ENCODE data around the gene PRR5.
"Not testable (repeated sequence)": the region's sequence is repeated elsewhere in the genome, so short reads cannot be mapped to it uniquely, and the experiment has no call there.

Gene PRR5

GRCh38 chr22:44701824-44702478, at the start of gene PRR5:
PRR5 (plus strand) TSS chr22:44702204; CDS start chr22:44702475, 271 bp downstream.
- peak; percentile 76 for DNase-seq

DNA sequence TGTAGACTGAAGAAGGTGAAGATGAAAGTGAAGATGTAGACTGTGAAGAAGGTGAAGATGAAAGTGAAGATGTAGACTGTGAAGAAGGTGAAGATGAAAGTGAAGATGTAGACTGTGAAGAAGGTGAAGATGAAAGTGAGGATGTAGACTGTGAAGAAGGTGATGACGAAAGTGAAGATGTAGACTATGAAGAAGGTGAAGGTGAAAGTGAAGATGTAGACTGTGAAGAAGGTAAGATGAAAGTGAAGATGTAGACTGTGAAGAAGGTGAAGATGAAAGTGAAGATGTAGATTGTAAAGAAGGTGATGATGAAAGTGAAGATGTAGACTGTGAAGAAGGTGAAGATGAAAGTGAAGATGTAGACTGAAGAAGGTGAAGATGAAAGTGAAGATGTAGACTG, 49.1 kb upstream of the PRR5 start:
- DNase-seq, result not testable (repeated sequence)

GRCh38 chr22:44658311-44658953, 43.6 kb upstream of the PRR5 start:
- no peak for DNase-seq

DNA sequence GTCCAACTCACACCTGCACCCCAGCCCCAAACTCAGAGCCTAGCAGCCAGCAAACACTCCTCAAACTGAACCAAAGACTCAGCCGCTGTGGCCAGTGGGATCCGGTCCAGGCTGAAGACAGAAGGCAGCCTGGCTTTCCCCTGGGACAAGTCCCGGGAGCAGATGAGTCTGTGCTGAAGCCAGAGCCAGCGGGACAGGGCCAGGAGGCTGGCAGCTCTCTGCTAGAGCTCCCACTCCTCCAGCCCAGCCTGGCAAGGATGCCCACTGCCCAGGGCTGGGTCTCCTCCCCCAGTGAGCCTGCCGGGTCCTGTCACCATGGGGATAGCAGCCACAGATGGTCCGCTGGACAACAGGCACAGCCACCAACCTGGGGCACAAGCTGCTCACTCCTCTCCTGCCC, 42.9 kb upstream of the PRR5 start:
- DNase-seq, result no peak

GRCh38 chr22:44660051-44660830, 41.8 kb upstream of the PRR5 start:
- no peak for DNase-seq

DNA sequence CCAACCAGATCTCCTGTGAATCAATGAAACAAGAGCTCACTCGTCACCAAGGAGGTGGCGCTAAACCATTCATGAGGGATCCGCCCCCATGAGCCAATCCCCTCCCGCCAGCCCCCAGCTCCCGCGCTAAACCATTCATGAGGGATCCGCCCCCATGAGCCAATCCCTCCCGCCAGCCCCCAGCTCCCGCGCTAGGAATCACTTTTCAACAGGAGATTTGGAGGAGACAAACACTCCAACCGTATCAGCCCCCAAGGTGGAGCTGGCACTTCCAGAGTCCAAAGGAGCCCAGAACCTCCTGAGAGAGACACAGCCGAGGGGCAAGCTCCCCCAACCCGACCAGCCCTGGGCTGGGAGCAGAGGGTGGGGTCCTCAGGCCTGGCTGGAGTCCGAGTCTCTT, 40.9 kb upstream of the PRR5 start:
- DNase-seq, result no peak

- no peak for DNase-seq
These were observed 40.1 kb upstream of the PRR5 start for GRCh38 chr22:44661659-44662569.

DNA sequence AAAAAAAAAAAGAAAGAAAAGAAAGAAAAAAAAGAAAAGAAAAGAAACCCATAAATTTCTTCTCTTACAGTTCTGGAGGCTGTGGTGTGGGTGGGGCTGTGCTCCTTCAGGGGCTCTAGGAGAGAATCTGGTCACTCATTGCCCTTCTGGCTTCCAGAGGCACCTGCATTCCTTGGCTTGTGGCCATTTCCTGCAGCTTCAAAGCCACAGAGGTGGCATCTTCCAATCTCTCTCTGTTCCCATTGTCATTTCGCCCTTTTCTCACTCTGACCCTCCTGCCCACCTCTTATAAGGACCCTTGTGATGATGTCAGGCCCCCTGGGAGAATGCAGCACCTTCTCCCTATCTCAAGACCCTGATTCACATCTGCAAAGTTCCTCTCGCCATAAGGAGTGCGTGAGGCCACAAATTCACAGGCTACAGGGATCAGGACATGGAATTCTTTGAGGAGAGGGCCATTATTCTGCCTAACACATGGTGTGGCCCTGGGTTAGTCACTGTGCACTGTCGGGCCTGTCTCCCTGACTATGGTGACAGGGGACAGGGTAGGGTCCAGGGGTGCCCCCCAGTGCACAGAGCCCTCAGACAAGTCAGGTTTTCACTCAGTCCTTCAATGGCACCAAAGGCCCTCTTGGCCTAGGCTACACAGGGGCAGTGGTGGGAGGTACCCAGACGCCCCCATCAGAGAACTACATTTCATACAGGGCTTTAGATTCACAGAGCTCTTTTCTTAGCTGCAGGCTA, 38.6 kb upstream of the PRR5 start:
- DNase-seq, result no peak

DNA sequence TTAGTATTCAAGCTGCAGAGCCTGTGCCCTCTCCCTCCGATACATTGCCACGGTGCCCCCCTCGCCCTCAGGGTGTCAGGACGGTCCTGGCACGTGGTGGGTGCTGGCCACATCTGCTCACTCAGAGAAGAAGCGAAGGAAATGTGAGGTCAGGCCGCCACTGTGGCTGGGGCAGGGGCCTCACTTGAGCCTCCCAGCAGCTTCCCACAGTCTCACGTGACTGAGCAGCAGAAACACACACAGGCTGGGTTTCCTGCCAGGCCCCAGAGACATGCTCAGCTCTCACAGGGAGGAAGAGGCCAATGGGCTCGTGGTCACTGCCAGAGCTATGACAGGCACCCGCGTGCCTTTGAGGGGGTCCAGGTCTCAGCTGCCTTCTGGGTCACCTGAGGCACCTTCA, 37.9 kb upstream of the PRR5 start:
- DNase-seq, result no peak

DNA sequence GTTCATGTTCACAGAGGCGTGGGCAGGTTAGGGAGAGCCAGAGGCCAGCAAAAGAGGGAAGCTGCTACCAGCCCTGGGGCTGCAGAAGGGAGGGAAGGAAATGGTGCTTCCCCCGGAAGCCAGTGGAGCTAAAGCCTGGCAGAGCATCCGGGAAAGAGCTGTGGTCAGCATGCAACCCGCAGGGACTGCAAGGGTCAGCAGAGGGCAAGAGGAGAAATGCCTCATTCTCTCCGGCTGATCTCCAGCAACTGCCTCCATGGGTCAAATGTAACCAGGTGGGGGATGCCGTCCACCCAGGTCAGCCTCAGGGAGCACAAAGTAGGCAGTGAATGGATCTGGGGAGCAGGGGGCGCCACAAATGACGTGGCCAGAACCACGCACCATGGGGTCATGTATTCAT, 36.9 kb upstream of the PRR5 start:
- DNase-seq, result no peak

DNA sequence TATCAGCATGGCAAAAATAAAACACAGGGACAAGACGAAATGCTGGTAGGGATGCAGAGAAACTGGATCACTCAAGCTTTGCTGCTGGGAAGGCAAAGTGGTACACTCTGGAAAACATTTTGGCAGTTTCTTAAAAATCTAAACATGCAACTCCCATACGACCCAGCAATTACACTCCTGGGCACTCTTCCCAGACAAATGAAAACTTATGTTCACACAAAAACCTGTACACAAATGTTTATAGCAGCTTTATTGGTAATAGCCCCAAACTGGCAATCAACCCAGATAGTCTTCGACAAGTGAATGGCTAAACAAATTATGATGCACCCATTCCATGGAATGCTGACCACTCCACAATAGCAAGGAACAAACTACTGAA, 35.8 kb upstream of the PRR5 start:
- no peak for DNase-seq

- no peak for DNase-seq
These were observed 34.7 kb upstream of the PRR5 start for GRCh38 chr22:44667276-44667675.

DNA sequence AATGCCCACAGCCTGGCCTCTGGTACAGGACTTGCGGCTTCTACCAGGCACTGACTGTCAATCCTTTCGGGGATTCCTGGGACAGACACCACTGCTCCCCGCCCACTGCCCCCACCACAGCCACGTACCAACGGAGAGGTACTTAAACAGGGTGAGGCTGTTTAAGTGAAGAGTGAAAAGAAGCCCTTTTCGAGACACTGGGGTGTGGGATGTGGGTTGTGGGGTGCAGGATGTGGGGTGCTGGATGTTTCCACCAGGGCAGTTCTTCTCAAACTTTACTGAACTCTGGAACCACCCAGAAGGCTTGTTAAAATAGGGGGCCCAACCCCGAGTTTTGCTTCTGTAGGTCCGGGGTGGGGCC, 34.2 kb upstream of the PRR5 start:
- DNase-seq, result peak; percentile 53

GRCh38 chr22:44668190-44668885, 33.7 kb upstream of the PRR5 start:
- peak; percentile 54 for DNase-seq

DNA sequence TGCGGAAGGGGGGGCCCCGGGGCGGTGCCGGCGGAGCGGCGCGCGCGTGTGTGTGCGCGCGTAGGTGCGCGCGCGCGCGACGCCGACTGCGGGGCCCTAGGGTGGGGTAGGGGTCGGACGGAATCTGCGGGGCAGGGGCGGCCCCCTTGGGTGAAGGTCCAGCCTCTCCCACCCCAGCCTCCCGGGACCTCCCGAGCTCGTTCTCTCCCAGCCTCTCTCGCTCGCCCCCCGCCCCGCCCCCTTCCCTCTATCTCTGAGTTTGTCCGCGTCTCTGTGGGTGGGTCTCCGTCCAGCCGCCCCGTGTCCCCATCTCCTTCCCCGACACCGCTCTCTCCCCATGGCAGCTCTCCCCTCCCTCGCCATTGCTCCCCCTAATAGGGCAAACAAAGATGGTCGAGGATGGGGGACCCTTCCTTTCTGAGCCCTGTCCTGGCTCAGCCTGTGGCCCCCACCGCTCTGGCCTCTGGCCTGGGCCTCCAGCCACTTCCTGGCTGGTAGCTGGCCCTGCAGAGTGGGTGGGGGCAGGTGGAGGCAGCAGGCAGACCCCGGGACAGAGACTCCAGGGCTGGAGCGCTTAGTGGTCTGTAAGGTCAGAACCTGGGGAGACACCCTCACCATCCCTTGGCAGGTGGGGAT, 33.0 kb upstream of the PRR5 start:
- DNase-seq, result no peak

GRCh38 chr22:44669561-44669976, 32.4 kb upstream of the PRR5 start:
- no peak for DNase-seq

GRCh38 chr22:44670220-44670988, 31.6 kb upstream of the PRR5 start:
- DNase-seq, result no peak

- DNase-seq, result no peak
These were observed 30.3 kb upstream of the PRR5 start for GRCh38 chr22:44671742-44672141.

- no peak for DNase-seq
These were observed 29.4 kb upstream of the PRR5 start for GRCh38 chr22:44672632-44673031.

DNA sequence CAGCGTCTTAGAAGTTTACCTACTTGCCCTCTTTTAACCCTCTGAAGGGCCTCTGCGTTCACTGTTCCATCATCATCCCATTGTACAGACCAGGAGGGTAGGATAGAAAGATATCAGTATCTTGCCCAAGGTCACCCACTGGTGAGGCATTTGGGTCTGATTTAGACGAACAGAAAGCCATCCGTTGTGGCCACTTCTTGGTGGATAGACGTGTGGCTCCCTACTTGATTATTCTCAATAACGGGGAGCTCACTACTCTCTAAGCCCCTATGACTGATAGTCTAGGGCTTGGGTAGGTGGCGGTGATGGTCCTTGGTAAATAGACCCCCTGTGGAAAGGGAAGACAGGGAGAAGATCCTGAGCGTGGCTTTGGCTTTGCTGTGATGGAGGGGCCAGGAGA, 28.6 kb upstream of the PRR5 start:
- no peak for DNase-seq
